Colon (tissue), 2 donors: ENCODE results near the gene MAP2K3.
"Not testable (repeated sequence)": the region's sequence is repeated elsewhere in the genome, so short reads cannot be mapped to it uniquely, and the experiment has no call there.

Experiments used
- FAIRE-seq: peaks from 2 replicates; lab custom pipeline; 2012; peaks lifted over from hg19 to GRCh38; lab: Jason Lieb, UNC
- donor health status: control.
- donor health status: control.

Gene MAP2K3

GRCh38 chr17:21297026-21297520, 12.6 kb downstream of the MAP2K3 start:
- no peak for FAIRE-seq

GRCh38 chr17:21297597-21297996, 13.1 kb downstream of the MAP2K3 start:
- FAIRE-seq, result no peak

GRCh38 chr17:21298056-21298982, 13.8 kb downstream of the MAP2K3 start:
- no peak for FAIRE-seq

- no peak for FAIRE-seq
Observed at GRCh38 chr17:21298983-21299519, 14.5 kb downstream of the MAP2K3 start.

GRCh38 chr17:21299981-21300600, 15.6 kb downstream of the MAP2K3 start:
- FAIRE-seq, result no peak

GRCh38 chr17:21300601-21301571, 16.4 kb downstream of the MAP2K3 start:
- FAIRE-seq, result no peak

GRCh38 chr17:21301593-21302550, 17.4 kb downstream of the MAP2K3 start:
- FAIRE-seq, result no peak

- no peak for FAIRE-seq
Observed at GRCh38 chr17:21302711-21303425, 18.4 kb downstream of the MAP2K3 start.

GRCh38 chr17:21303441-21304065, 19.0 kb downstream of the MAP2K3 start:
- no peak for FAIRE-seq

GRCh38 chr17:21304091-21304490, 19.6 kb downstream of the MAP2K3 start:
- no peak for FAIRE-seq

GRCh38 chr17:21304551-21305151, 20.1 kb downstream of the MAP2K3 start:
- FAIRE-seq, result not testable (repeated sequence)

GRCh38 chr17:21305431-21306180, 21.1 kb downstream of the MAP2K3 start:
- FAIRE-seq, result not testable (repeated sequence)

GRCh38 chr17:21306611-21307272, 22.2 kb downstream of the MAP2K3 start:
- FAIRE-seq, result not testable (repeated sequence)

- not testable (repeated sequence) for FAIRE-seq
Observed at GRCh38 chr17:21307273-21307625, 22.7 kb downstream of the MAP2K3 start.

- FAIRE-seq, result not testable (repeated sequence)
Observed at GRCh38 chr17:21308931-21309381, 24.4 kb downstream of the MAP2K3 start.

GRCh38 chr17:21310061-21310765, 25.7 kb downstream of the MAP2K3 start:
- FAIRE-seq, result not testable (repeated sequence)
